Choroid plexus epithelial cell (primary cell): Measurements from ENCODE around the gene TMC5.

Source experiments
- DNase-seq: peaks from one replicate; pipeline ENCODE4 v3.0.0-alpha.2; 2010; ENCODE audit warnings: low read depth
- H3K4me3 ChIP-seq: 2 replicates; pipeline ENCODE4 v1.5.1; 2011; ENCODE audit warnings: low read depth, mild to moderate bottlenecking, control low read depth, low read length, moderate library complexity
- CTCF ChIP-seq: conservative IDR thresholded peaks from 2 replicates; pipeline ENCODE4 v1.5.1; 2011; ENCODE audit warnings: low read depth, mild to moderate bottlenecking, control low read depth, inconsistent platforms, low read length, moderate library complexity

The TMC5 gene

GRCh38 chr16:19437280-19437679, 19.6 kb downstream of the TMC5 start:
- DNase-seq, result no peak
- no peak for TF ChIP-seq CTCF
- H3K4me3 ChIP-seq, result no peak overlapping the region

- H3K4me3 ChIP-seq, result no peak overlapping the region
- DNase-seq, result no peak
- TF ChIP-seq CTCF, result no peak
Observed at GRCh38 chr16:19438739-19439138, 21.1 kb downstream of the TMC5 start.

GRCh38 chr16:19439483-19439882, 21.8 kb downstream of the TMC5 start:
- no peak for TF ChIP-seq CTCF
- H3K4me3 ChIP-seq, result no peak overlapping the region
- DNase-seq, result no peak

GRCh38 chr16:19443659-19444058, 26.0 kb downstream of the TMC5 start:
- no peak for TF ChIP-seq CTCF
- DNase-seq, result no peak
- no peak overlapping the region for H3K4me3 ChIP-seq

- no peak overlapping the region for H3K4me3 ChIP-seq
- TF ChIP-seq CTCF, result no peak
- no peak for DNase-seq
Observed at GRCh38 chr16:19446300-19446846, 28.7 kb downstream of the TMC5 start.

GRCh38 chr16:19446886-19447285, 29.2 kb downstream of the TMC5 start:
- no peak overlapping the region for H3K4me3 ChIP-seq
- no peak for TF ChIP-seq CTCF
- DNase-seq, result no peak

GRCh38 chr16:19450186-19450585, 32.5 kb downstream of the TMC5 start:
- no peak for TF ChIP-seq CTCF
- no peak for DNase-seq
- H3K4me3 ChIP-seq, result no peak overlapping the region
